ENCODE results near the gene RNASEH1. TPM values are rescaled to one million over a fixed set of nuclear protein-coding genes. Genes with fewer than 3 reads are reported as not detected.

The RNASEH1 gene
- total RNA-seq, 1 experiment from 2014 or later: 42.0 TPM

DNA sequence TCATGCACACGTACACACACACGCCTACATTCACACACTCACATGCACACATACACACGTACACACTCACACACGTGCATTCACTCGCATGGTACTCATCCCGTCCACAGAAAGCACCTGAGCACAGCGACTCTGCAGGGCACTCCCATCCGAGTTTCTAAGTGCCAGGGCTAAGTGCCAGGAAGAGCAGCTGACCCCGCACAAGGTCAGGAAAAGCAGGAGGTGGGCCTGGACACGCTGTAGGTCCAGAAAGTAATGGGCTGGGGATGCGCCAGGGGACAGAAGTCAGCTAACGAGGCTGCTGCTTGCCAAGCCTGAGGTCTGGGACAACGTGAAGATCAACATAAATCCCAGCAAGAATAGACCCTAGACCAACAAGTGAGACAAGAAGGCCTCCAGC, 54.6 kb downstream of the RNASEH1 start:
- no peak for DNase-seq
- TF ChIP-seq, protein P1, sequence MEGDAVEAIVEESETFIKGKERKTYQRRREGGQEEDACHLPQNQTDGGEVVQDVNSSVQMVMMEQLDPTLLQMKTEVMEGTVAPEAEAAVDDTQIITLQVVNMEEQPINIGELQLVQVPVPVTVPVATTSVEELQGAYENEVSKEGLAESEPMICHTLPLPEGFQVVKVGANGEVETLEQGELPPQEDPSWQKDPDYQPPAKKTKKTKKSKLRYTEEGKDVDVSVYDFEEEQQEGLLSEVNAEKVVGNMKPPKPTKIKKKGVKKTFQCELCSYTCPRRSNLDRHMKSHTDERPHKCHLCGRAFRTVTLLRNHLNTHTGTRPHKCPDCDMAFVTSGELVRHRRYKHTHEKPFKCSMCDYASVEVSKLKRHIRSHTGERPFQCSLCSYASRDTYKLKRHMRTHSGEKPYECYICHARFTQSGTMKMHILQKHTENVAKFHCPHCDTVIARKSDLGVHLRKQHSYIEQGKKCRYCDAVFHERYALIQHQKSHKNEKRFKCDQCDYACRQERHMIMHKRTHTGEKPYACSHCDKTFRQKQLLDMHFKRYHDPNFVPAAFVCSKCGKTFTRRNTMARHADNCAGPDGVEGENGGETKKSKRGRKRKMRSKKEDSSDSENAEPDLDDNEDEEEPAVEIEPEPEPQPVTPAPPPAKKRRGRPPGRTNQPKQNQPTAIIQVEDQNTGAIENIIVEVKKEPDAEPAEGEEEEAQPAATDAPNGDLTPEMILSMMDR (conservative IDR thresholded peaks at IDR 0.05): no peak
- no peak overlapping the region for H3K27ac Mint-ChIP-seq

More for the DNA sequence above, 54.6 kb downstream of the RNASEH1 start:
- Histone ChIP-seq H3K14ac (ENCODE audit: insufficient read depth, low read length) (no peak overlapping the region; the same call in 1 of the 2 replicates), H3K56ac (ENCODE audit: insufficient read length, low read depth, low read length) (no peak overlapping the region), H2BK15ac (ENCODE audit: low read depth, low read length) (no peak overlapping the region), H3K4me1 (ENCODE audit: insufficient read depth, low read length) (no peaks in the 10 kb centered on the region), H3K18ac (ENCODE audit: insufficient read length, low read depth, low read length) (no peak overlapping the region), H2BK120ac (ENCODE audit: low read depth, low read length, poor library complexity, severe bottlenecking) (no peak overlapping the region), H3K27me3 (ENCODE audit: insufficient read depth, low read length) (no peaks in the 10 kb centered on the region), H4K5ac (ENCODE audit: insufficient read length, low read depth, low read length) (no peak overlapping the region), H4K91ac (ENCODE audit: insufficient read length, low read depth, low read length) (no peak overlapping the region), H3K79me1 (ENCODE audit: insufficient read depth, low read depth, low read length, poor library complexity, severe bottlenecking) (no peaks in the 10 kb centered on the region), H3K27ac (ENCODE audit: insufficient read length, low read depth, low read length) (no peak overlapping the region), H4K8ac (replicated peaks; ENCODE audit: insufficient read length, low read depth, low read length) (peak overlapping the region; percentile 97), H3K23me2 (ENCODE audit: insufficient read length, low read depth, low read length, poor library complexity, severe bottlenecking) (no peaks in the 10 kb centered on the region), H2BK5ac (ENCODE audit: insufficient read length, low read length) (no peak overlapping the region), H2BK20ac (ENCODE audit: low read depth, low read length, poor library complexity, severe bottlenecking) (no peak overlapping the region), H3K23ac (ENCODE audit: insufficient read length, low read depth, low read length) (peak overlapping the region; percentile 1), H2AK5ac (ENCODE audit: insufficient read length, low read length) (no peak overlapping the region), H3K9ac (ENCODE audit: extremely low read depth, insufficient read length, low read length) (no peak overlapping the region), H3K9me3 (ENCODE audit: control insufficient read depth, low read depth, low read length) (no peaks in the 10 kb centered on the region), H3K79me2 (ENCODE audit: insufficient read depth, low read length) (no peaks in the 10 kb centered on the region), H4K20me1 (ENCODE audit: control insufficient read depth, insufficient read depth, insufficient read length) (no peaks in the 10 kb centered on the region), H2BK12ac (ENCODE audit: insufficient read length, low read depth, low read length) (no peak overlapping the region), H3K4ac (ENCODE audit: low read depth, low read length) (no peak overlapping the region), H3K4me2 (ENCODE audit: insufficient read depth, insufficient read length, low read length) (no peak overlapping the region), H2AFZ (ENCODE audit: low read length) (no peak overlapping the region), H3T11ph (ENCODE audit: low read length) (no peak overlapping the region)
- peaks cover 13 to 35% (median 14%) of the 10 kb centered on the region in 3 experiments for H3K36me3 Mint-ChIP-seq (ENCODE audit: insufficient read depth in 1 of 3, low read depth in 3 of 3)
- no peaks in the 10 kb centered on the region; the same call in 1 of the 2 replicates for H3K27me3 Mint-ChIP-seq (ENCODE audit: low read depth)
- H3K4me1 Mint-ChIP-seq: no peaks in the 10 kb centered on the region
- H3K4me3 Mint-ChIP-seq: no peak overlapping the region
- WGBS (ENCODE audit: extremely low coverage, insufficient read length, low lambda C conversion rate): no CpG with 5 or more reads among the region's 13 CpGs
- H3K9me3 Mint-ChIP-seq: no peaks in the 10 kb centered on the region
